NOMO-1 treated with DMSO at 0.1 percent for 48 hours (cell line): ENCODE measurements around the gene GKAP1.
"Not testable (repeated sequence)": the region's sequence is repeated elsewhere in the genome, so short reads cannot be mapped to it uniquely, and the experiment has no call there.

Experiments used
- DNase-seq: peaks from one replicate; lab custom pipeline; 2025; ENCODE audit not compliant: unreplicated experiment; lab: John Stamatoyannopoulos, UW

Gene GKAP1

DNA sequence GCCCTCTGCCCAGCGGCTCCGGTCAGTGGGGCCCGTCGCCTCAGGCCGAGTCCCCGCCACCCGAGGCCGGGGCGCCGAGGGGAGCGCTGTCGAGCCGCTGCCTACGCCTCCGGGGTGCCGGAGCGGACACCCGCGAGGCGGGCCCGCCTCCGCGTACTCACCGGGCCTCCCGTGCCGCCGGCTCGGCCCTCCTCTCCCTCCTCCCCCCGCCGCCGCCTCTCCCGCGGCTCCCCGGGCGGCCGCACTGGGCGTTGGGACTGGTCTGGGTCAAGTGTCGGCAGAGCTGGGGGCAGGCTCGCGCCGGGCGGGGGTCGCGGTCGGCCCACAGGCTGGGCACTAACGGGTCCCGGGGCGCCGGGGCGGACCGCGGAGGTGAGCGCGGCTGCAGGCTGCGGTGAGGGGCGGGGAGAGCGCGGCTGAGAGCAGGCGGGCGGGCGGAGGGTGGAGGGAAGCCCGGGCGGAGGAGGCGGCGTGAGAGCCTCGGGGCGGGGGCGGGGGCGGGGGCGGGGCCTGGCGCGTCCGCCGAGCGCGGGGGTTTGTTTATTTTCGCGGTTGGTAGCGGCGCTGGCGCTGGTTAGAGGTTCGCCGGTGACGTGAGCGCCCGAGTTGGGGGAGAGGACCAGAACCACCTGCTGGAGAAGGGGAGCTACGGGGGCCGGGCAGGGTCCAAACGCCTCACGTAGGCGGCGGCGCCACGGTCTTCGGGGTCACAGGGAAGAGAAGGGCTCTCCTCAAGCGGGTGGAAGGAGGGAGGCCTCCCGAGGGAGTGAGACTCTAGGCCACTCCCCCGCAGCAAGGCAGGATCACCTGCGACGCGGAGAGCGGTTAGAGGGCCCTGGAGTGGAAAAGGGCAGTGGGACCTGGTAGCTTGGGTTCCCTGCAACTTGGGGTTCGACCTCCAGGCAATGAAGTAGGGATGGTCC is at the start of gene GKAP1:
Gene GKAP1, minus strand, starts transcription at position 414 of the 923 bp plus-strand sequence. CDS start 11,252 bp downstream, outside the sequence.
- peak; percentile 17 for DNase-seq

DNA sequence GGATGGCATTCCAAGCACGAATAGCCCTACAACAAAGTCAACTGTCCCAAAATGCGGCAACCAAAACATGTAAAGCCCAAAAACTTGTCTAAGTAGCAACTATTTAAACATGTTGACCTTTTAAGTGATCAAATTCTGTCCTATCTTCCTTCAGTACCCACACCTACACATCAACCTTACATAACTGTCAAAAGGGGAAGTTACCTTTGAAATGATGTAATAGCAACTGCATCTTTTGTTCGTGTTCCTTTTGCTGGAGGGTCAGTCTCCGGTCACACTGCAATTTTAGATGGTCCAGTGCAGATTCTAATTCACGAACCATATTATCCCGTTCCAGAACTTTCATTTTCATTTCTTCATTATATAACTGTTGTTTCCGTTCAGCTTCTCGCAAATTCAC is 32.3 kb upstream of the GKAP1 start:
- not testable (repeated sequence) for DNase-seq

DNA sequence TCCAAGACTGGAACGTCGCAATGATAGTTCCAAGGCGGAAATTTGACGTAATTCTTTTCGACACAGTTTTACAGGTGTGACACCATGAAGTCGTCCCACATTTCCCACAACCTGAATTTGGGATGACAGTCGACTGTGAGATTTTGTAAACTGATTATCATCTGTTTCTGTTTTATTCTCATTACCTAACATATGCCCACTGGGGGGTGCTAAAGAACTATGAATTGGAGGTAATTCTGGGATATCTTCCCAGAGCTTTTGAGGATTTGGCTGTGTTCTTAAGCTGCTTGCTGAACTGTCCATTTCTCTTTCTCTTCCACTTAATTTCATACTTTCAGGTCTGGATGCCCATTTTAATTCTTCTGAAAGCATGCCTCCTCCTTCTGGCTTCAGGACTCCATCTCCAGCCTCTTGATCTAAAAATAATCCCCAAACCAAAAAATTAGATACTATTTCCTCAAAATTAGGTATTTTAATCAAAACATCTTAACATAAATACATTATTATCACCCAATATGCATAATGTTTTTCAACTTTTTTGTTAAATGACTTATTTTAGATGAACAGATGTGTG is 19.6 kb upstream of the GKAP1 start:
- not testable (repeated sequence) for DNase-seq

DNA sequence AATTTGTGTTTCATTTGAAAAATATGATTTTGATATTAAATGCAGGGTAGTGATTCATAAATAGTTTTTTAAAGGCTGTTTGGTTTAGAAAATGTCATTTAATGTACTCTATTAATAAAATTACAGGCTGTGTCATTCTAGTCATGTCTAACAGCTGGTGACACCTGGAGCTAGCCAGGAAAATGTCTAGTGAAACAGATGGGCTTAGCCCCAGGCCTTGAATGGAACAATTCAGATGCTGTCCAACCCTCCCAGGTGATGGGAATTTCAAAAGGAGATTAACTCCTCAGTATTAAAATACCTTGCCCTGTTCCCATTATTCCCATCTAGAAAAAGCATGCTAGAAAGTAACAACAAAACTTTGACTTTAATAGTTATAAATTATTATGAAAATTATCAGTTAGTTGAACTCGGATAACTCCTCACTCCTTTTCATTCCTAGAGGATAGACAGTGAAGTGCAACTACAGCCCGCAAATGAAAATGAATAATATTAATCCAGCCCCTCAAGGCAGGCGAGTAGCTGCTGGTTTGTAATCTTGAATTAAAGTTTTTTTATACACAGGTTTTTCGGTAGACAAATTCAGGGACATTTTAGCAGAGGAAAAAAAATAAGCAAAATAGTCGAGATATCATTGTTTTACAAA is 13.0 kb upstream of the GKAP1 start:
- not testable (repeated sequence) for DNase-seq

DNA sequence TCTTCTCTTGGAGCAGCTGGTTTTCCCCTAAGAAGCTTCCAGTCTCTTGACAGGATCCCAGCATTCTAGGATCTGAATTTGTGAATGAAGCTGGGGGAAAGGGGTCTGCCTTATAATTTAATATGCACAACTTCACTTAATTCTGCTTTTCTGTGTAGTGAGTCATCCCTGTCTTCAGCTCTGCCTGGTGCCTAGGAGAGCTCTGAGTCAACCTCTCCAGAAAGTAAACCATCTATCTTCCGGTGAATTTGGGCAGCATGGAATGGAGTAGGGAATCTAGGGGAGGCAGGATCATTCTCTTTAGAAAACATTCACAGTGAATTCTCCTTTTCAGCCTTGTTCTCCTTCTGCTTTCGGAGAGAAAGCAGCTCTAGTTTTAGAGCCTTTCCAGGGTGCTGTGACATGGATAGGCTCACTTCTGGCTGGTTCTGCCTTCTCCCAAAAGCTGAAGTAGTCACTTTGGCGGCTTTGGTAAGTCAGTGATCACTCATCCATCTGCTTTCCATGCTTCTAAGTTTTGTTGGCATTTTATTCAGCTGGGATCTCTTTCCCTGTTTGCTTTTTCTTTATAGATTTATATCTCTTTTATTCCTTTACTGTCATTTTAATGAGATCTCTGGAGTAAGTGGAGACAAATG is 7.5 kb upstream of the GKAP1 start:
- not testable (repeated sequence) for DNase-seq

DNA sequence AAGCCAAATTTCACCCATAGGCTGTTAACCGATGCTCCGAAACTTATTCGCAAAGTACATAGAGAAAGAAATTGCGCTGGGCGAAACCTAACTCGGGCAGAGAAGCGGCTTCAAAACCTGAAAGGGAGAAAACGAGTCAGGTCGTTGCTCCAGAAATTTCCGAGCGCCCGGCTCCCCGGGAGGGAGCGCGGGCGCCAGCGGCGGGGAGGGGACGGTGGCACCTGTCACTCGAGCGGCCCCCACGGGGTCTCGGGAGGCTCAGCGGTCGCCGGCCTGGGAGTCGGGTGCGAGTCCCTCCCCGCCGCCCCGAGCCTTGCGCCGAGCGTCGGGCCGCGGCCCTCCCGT is 586 bp downstream of the GKAP1 start:
- not testable (repeated sequence) for DNase-seq

DNA sequence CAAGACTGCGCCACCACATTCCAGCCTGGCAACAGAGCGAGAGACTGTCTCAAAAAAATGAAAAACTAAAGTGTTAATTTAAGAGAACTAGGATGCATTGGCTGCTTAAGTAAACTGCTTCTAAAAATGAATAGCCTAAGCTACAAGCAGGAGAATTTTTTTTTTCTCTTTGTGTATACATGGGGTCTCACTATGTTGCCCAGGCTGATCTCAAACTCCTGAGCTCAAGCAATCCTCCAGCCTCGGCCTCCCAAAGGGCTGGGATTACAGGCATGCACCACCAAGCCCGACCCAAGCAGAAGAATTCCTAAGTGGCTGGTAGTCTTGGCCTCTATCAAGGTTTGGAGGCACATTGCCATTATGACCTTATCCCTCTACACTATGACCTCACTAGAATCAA is 2.4 kb downstream of the GKAP1 start:
- DNase-seq: not testable (repeated sequence)

DNA sequence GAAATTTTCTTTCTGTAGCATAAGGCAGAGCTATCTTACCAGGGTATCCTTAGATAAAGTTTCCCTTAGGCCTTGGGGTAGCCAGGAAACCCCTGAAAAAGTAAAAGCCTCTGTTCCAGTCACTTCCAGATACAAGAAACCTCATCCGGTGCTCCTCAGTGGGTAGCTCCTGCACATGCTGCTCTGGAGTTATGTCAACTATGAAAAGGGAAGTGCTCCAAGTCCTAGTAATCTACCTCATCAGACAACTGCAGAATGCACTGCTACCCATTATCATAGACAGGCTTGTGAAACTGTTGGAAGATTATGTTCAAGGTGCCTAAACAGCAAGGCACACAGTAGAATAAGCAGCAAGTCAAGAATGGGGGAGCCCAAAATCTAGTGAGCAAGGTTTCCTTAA is 8.4 kb downstream of the GKAP1 start:
- DNase-seq: not testable (repeated sequence)

DNA sequence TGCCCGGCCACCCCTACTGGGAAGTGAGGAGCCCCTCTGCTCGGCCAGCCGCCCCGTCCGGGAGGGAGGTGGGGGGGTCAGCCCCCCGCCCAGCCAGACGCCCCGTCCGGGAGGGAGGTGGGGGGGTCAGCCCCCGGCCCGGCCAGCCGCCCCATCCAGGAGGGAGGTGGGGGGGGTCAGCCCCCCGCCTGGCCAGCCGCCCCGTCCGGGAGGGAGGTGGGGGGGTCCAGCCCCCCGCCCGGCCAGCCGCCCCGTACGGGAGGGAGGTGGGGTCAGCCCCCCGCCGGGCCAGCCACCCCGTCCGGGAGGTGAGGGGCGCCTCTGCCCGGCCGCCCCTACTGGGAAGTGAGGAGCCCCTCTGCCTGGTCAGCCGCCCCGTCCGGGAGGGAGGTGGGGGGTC is 13.1 kb downstream of the GKAP1 start:
- not testable (repeated sequence) for DNase-seq

DNA sequence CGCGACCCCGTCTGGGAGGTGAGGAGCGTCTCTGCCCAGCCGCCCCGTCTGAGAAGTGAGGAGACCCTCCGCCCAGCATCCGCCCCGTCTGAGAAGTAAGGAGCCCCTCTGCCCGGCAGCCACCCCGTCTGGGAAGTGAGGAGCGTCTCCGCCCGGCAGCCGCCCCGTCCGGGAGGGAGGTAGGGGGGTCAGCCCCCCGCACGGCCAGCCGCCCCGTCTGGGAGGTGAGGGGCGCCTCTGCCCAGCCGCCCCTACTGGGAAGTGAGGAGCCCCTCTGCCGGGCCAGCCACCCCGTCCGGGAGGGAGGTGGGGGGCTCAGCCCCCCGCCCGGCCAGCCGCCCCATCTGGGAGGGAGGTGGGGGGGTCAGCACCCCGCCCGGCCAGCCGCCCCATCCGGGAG is 13.6 kb downstream of the GKAP1 start:
- DNase-seq: not testable (repeated sequence)

DNA sequence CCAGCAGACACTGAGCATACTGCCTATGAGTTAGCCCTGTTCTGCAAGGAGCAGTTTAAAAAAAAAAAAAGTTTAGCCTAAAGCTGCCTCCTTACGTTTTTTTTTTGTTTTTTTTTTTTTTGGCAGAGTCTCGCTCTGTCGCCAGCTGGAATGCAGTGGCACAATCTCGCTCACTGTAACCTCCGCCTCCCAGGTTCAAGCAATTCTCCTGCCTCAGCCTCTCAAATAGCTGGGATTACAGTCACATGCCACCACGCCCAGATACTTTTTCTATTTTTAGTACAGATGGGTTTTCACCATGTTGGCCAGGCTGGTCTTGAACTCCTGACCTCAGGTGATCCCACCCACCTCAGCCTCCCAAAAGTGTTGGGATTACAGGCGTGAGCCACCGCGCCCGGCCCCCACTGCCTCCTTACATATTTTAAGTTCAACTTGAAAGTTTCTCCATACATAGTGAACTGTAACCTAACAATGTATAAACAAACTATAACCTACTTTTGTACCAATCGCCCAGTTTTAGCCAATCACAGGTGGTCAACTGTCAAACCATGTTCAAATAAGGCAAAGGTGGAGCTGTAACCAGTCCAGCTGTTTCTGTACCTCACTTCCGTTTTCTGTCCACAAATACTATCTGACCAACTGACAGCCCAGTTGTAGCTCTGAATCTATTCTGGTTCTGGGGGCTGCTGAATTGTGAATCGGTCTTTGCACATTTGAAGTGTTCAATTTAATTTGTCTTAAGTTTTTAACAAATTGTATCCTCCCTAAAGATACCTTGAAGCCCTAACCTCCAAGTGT is 17.1 kb downstream of the GKAP1 start:
- no peak for DNase-seq

DNA sequence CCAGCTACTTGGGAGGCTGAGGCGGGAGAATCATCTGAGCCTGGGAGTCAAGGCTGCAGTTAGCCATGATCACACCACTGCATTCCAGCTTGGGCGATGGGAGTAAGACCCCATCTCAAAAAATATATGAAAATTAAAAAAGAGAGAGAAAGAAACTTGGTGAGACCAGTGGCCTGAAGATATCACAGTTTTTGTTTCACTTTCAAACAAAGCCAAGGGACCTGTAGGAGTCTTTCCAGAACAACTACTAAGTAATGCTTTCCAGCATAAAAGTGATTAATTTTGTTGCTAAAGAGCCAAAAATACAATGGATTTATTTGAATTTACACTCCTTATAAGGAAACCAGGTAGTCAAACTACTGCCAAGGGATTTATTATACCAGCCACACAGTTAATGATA is 23.5 kb downstream of the GKAP1 start:
- no peak for DNase-seq

DNA sequence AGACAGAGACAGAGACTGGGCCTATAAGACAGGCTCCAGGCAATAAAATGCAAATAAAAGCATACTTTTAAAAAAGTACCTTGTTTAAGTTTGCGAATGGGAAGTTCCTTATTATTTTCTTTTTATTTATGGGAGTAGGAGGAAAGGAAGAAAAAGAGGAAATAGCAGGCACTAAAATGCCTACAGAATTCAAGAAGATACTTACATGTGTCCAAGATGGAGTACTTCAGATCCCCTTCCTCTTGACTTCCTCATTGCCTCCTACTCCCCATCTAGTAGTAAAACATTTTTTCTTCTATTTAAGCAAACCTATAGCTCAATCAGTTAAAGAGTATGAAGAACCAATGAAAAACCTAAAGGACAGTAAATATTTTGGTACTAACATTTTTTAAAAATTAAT is 24.8 kb downstream of the GKAP1 start:
- DNase-seq: no peak

DNA sequence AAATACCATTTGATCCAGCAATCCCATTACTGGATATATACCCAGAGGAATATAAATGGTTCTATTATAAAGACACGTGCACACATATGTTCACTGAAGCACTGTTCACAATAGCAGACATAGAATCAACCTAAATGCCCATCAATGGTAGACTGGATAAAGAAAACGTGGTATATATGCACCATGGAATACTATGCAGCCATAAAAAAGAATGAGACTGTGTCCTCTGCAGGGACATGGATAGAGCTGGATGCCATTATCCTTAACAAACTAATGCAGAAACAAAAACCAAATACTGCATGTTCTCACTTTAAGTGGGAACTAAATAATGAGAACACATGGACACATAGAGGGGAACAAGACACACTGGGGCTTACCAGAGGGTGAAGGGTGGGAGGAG is 39.4 kb downstream of the GKAP1 start:
- DNase-seq: no peak

DNA sequence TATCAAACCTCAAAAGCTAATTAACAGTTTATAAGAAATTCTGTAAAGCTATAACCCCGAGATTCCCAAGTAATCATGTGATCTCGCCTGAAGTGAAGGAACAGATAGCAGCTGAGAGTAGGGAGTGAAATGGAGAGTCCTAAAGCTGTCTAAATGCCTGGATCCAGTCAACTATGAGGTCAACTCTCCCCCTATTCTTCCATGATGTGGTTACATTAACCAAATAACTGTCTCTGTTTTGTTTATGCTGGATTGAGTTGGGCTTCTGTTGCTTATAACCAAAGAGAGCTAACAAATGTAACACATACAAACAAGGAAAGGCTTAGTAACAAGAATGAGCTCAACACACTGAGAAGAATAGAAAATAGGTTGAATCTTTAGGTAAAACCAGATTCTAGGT is 41.6 kb downstream of the GKAP1 start:
- no peak for DNase-seq

DNA sequence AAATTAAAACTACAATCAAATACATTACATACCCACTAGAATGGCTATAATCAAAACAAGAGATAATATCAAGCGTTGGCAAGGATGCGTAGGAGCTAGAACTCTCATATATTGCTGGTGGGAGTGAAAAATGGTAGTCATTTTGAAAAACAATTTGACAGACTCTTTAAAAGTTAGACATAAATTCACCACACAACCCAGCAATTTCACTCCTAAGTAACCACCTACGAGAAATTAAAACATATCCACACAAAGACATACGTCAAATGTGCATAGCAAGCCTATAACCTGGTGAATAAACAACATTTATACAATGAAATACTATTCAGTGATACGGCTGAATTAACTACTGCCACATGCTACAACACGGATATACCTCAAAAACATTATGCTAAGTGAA is 44.7 kb downstream of the GKAP1 start:
- no peak for DNase-seq

DNA sequence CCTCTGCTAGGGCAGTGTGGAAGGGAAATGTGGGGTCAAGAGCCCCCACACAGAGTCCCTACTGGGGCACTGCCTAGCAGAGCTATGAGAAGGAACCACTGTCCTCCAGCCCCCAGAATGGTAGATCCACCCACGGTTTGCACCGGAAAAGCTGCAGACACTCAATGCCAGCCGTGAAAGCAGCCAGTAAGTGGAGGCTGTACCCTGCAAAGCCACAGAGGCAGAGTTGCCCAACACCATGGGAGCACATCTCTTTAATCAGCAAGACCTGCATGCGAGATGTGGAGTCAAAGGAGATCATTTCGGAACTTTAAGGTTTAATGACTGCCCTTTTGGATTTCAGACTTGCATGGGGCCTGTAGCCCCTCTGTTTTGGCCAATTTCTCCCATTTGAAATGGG is 52.2 kb downstream of the GKAP1 start:
- peak; percentile 0 for DNase-seq

DNA sequence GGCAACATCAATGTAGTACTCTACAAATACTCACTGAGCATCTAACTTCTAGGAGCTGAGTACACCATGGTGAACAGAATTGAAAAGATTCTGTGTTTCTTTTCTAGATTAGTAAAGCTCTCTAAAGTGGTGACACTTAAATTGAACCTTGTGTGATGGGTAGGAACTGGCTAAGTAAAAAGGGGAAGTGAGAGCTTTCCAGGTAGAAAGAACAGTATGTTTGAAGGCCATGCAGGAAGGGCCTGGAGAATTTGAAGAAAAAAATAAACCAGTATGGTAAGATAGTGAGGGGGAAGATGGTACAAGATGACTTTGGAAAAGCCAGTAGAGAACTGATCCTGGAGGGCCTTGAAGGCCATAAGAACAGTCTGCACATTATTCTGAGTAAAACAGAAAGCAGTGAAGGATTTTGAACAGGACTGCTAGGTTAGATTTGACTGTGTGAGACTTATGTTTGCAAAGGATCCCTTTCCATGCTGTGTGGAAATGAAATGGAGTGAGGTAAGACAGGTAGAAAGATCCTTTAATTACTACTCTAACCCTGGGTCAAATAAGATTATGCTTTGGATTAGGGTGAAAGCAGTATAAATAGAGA is 63.1 kb downstream of the GKAP1 start:
- peak; percentile 12 for DNase-seq

DNA sequence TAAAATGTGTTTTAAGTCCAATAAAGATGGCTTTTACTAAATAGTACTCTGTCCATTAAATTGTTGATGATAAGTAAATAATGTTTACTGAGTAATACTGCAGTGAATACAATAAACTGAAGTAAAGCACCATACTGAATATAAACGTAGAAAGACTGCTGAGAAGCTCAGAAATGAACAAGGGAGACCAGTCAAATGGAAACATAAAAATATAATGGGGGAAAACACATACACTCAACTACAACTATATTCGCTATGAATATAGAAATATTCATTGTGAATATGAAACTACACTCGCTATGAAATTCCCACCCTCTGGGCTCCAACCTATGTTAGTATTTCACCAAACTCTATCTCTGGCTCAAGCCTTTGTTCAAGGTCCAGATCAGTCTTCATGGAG is 67.9 kb downstream of the GKAP1 start:
- no peak for DNase-seq

DNA sequence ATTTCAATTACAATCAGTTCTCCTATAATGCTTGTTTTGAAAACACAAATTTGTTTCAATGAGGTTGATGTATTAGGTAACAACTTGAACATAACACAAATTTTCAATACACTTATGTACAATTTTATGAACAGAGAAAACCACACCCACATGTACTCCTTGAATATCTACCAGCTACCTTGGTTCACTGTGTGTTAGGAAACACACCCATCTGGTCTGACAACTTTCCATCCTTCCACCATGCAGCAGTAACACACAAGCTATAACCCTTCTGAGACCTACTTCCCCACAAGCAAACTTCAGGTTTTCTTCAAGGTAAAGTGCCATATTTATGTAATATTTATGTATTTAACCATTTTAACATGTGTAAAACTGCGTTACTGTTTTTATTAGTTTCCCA is 73.4 kb downstream of the GKAP1 start:
- DNase-seq: no peak
